ENCODE measurements around the gene MMP24OS.

DNA sequence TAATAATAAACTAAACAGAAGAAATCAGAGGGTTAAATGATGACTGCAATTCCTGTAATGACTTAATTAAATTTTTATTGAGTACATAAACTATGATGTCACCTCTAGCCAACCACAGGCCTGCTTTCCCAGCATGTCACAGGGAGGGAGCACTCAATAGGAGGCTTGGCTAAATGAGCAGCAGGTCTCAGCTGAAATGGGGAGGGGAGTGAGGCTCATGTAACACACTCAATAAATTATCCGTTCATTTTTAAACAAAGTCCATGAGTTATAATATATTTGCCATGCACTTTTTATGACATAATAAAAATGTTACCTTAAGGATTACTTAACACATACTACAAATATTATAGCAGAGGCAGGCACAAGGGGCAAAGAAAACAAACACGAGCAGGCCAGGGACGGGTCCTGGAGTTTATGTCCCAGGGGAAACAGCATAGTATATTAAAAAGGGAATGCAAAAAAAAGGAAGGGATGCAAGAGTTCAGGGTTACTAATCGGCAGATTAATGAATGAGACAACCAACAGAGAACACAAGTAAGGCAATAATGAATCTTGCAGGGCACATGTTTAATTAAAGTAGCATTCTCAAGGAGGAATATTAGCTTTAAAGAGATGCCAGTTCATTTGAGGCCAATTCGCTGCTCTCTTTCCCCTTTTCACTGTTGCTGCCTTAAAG lies 41.4 kb upstream of the MMP24OS start:
- TF ChIP-seq POLR2A (IDR thresholded peaks at IDR 0.05; ENCODE audit: low read length) (no peak), GATA1 (IDR thresholded peaks at IDR 0.05; ENCODE audit: low read depth, low read length) (no peak)
